ENCODE data around the gene NCK1.
A peak's percentile ranks its signal among the peaks of the same experiment; 100 is the strongest.

Gene NCK1

GRCh38 chr3:136861890-136862616 is at the start of gene NCK1:
TSS of gene NCK1 (plus strand) at chr3:136862208. CDS start at chr3:136928002, 65,794 bp downstream.
- TF ChIP-seq MAX (IDR thresholded peaks at IDR 0.05; ENCODE audit: low read depth, low read length) = peak; percentile 50
- peak; percentile 70 for TF ChIP-seq MYC (IDR thresholded peaks at IDR 0.05; ENCODE audit: low read depth, low read length)
- TF ChIP-seq CTCF (IDR thresholded peaks at IDR 0.05; ENCODE audit: low read depth, low read length) = no peak
- TF ChIP-seq POLR2A (IDR thresholded peaks at IDR 0.05; ENCODE audit: extremely low read depth, insufficient read length) = peak; percentile 87
- peak; percentile 98 for DNase-seq (ENCODE audit: low read depth)
- H3K4me3 ChIP-seq (ENCODE audit: low read depth, low read length) = peak within 1 kb of the TSS; percentile 88

- H3K4me3 ChIP-seq (ENCODE audit: low read depth, low read length) = no peak overlapping the region
- no peak for DNase-seq (ENCODE audit: low read depth)
- TF ChIP-seq CTCF (IDR thresholded peaks at IDR 0.05; ENCODE audit: low read depth, low read length) = no peak
- TF ChIP-seq MAX (IDR thresholded peaks at IDR 0.05; ENCODE audit: low read depth, low read length) = no peak
- no peak for TF ChIP-seq MYC (IDR thresholded peaks at IDR 0.05; ENCODE audit: low read depth, low read length)
- no peak for TF ChIP-seq POLR2A (IDR thresholded peaks at IDR 0.05; ENCODE audit: extremely low read depth, insufficient read length)
These were observed 44.6 kb upstream of the NCK1 start for GRCh38 chr3:136817448-136817847.

GRCh38 chr3:136818191-136818768 is 43.7 kb upstream of the NCK1 start:
- DNase-seq (ENCODE audit: low read depth) = peak; percentile 81
- TF ChIP-seq CTCF (IDR thresholded peaks at IDR 0.05; ENCODE audit: low read depth, low read length) (no peak), MAX (IDR thresholded peaks at IDR 0.05; ENCODE audit: low read depth, low read length) (peak; percentile 34; the same call in 1 of the 2 replicates)
- peak overlapping the region; percentile 75 for H3K4me3 ChIP-seq (ENCODE audit: low read depth, low read length)

GRCh38 chr3:136818769-136819391 is 43.1 kb upstream of the NCK1 start, which contains the start of gene SLC35G2:
TSS of gene SLC35G2 (plus strand) at chr3:136819126. CDS start at chr3:136854461, 35,335 bp downstream.
- peak within 1 kb of the TSS; percentile 75 for H3K4me3 ChIP-seq (ENCODE audit: low read depth, low read length)
- peak; percentile 86 for DNase-seq (ENCODE audit: low read depth)
- TF ChIP-seq MAX (IDR thresholded peaks at IDR 0.05; ENCODE audit: low read depth, low read length) = peak; percentile 48
- TF ChIP-seq CTCF (IDR thresholded peaks at IDR 0.05; ENCODE audit: low read depth, low read length) = no peak
- TF ChIP-seq POLR2A (IDR thresholded peaks at IDR 0.05; ENCODE audit: extremely low read depth, insufficient read length) = peak; percentile 56

- TF ChIP-seq MAX (IDR thresholded peaks at IDR 0.05; ENCODE audit: low read depth, low read length) = no peak
- DNase-seq (ENCODE audit: low read depth) = peak; percentile 62
- peak overlapping the region; percentile 75 for H3K4me3 ChIP-seq (ENCODE audit: low read depth, low read length)
These were observed 42.6 kb upstream of the NCK1 start for GRCh38 chr3:136819392-136819730.
